GM12892 (cell line): ENCODE data around the gene TTLL5.

Source experiments
- DNase-seq: peaks from one replicate; pipeline ENCODE4 v3.0.0; 2011; ENCODE audit not compliant: insufficient read length
- FAIRE-seq: peaks from 2 replicates; lab custom pipeline; 2011; peaks lifted over from hg19 to GRCh38; lab: Jason Lieb, UNC
- POLR2A ChIP-seq: IDR thresholded peaks from 2 replicates; pipeline ENCODE4 v1.6.1; 2011; ENCODE audit warnings: low read depth, low read length, control low read depth
- POLR2AphosphoS5 ChIP-seq: IDR thresholded peaks from 2 replicates; pipeline ENCODE4 v1.6.1; 2011; ENCODE audit warnings: low read depth, low read length, control low read depth
- TAF1 ChIP-seq: IDR thresholded peaks from 2 replicates; pipeline ENCODE4 v1.6.1; 2011; ENCODE audit warnings: low read depth, mild to moderate bottlenecking, control low read depth, low read length, borderline replicate concordance

The TTLL5 gene

GRCh38 chr14:75848167-75848913 is 187.3 kb downstream of the TTLL5 start:
- no peak for DNase-seq
- FAIRE-seq, result no peak
- TF ChIP-seq TAF1 (no peak), POLR2A (no peak), POLR2AphosphoS5 (no peak)

DNA sequence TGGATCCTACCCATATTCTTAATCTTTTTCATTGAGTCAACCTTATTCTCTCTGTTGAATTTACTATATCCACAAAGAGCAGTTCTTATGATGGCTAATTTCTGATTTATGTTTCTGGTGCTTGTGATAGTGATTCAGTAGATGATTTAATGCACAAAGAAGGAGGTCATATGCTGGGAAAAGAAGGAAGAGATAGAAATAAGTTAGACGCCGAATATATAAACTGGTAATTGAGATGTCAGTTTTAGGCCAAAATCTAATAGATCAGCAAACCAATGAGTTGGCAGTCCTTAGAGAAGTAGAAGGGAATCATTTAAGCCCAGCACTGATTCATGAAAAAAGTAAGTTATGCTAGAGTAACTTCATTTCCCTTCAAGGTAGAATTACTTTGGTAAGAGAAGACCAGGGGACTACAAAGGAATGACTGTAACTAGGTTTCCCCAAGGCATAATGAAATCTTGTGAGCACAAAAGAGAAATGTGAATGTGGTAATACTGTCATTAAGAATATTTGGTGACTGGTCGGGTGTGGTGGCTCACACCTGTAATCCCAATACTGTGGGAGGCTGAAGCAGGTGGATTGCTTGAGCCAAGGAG is 188.4 kb downstream of the TTLL5 start:
- DNase-seq (no peak), FAIRE-seq (no peak)
- TF ChIP-seq TAF1 (no peak), POLR2A (no peak), POLR2AphosphoS5 (no peak)

GRCh38 chr14:75851574-75851866 is 190.5 kb downstream of the TTLL5 start:
- DNase-seq (no peak), FAIRE-seq (no peak)
- TF ChIP-seq TAF1 (no peak), POLR2AphosphoS5 (no peak), POLR2A (no peak)

DNA sequence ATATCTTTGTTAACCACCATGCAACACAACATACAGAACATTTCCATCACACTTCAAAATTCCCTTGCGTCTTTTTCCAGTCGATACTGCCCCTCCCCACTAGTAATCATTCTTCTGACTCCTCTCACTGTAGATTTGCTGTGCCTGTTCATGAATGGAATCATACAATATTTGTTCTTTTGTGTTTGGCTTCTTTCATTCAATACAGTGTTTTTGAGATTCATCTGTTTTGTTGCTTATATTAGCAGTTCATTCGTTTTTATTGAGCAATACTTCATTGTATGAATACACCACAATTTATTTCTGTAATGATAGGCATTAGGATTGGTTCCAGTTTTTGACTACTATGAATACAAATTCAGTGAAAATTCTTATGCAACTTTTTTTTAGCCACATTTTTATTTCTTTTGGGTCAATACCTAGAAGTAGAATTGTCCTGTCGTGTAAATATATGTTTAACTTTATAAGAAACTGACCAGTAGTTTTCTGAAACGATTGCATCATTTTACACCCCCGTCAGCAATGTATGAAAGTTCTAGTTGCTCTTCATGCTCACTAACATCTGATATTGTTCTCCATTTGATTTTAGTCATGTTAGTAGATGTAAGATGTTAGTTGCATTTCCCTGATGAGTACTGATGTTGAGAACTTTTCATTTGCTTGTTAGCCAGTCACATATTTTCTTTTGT is 193.2 kb downstream of the TTLL5 start:
- DNase-seq (no peak), FAIRE-seq (no peak)
- TF ChIP-seq POLR2A (no peak), TAF1 (no peak), POLR2AphosphoS5 (no peak)

DNA sequence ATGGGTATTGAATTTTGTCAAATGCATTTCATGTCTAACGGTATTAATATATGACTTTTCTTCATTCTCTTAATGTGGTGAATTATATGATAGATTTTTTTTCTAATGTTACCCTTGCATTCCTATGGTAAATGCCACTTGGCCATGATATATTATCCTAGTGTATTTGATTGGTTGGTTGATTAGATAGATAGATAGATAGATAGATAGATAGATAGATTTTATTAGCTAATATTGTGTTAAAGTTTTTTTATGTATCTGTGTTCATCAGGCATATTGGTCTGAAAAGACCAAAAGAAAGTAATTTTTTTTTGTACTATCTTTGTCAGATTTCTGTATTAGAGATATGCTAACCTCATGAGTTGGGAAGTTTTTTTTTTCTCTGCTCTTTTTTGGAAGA is 196.2 kb downstream of the TTLL5 start:
- TF ChIP-seq POLR2AphosphoS5 (no peak), TAF1 (no peak), POLR2A (no peak)
- DNase-seq (no peak), FAIRE-seq (no peak)

DNA sequence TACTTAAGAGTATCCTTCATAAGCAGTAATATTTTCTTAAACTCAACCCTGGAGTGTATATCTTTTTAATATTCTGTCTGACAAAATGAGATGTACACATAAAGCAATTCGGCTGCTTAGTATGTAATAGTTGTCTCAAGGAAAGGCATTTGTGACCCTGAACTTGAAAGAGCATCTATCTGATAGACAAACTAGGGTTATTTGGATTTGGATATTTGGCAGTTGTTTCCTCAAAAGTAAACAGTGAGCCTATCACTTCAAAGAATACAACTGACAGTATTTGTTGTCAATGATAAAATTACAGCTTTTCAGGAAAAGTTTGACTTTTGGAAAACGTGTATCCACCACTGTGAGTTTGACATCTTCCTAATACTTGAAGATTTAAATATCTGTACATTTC is 197.3 kb downstream of the TTLL5 start:
- DNase-seq (no peak), FAIRE-seq (no peak)
- TF ChIP-seq TAF1 (no peak), POLR2AphosphoS5 (no peak), POLR2A (no peak)

DNA sequence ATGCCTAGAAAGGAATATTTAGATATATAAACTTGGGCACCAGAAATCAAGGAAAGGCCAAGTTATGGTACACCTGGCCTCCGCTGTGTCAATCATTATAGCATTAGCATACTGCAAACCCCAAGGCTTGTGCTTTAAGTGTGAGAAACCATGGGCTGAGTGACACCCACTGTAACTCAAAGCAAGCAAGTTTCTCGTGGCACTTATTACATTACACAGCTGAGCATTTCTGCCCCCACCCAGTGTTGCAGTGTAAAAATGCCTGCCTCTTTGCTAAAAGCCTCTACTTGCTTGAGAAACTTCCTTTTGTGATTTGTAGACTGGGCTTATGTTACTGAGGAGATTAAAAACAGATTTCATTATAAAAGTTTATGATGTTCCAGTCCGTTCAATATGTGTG is 198.7 kb downstream of the TTLL5 start:
- DNase-seq, result no peak
- TF ChIP-seq POLR2AphosphoS5 (no peak), POLR2A (no peak), TAF1 (no peak)
- FAIRE-seq, result no peak

GRCh38 chr14:75860561-75861160 is 199.6 kb downstream of the TTLL5 start:
- DNase-seq, result no peak
- FAIRE-seq, result no peak
- no peak for TF ChIP-seq POLR2A
- no peak for TF ChIP-seq TAF1
- TF ChIP-seq POLR2AphosphoS5, result no peak

DNA sequence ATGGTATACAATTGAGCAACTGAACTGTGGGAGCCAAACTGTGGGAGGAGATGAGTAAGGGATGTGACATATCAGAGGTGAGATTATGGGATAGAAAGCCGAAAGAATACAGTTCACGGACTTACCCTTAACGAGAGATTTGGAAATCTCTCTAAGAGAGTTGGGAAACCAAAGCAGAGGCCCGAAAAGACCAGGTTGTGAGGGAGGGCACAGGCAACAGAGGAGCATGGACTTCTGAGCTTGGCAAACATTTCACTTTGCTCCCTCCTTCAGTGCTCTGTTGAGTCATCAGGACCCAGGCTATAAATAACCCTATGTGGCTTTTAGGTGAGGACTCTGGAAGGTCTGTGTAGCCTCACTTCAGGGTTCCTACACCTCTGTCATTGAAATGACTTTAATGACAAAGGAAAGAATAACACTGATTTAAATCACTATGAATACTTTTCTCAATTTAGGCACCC is 200.1 kb downstream of the TTLL5 start:
- FAIRE-seq (no peak), DNase-seq (no peak)
- TF ChIP-seq POLR2AphosphoS5 (no peak), TAF1 (no peak), POLR2A (no peak)

GRCh38 chr14:75863221-75863620 is 202.2 kb downstream of the TTLL5 start:
- FAIRE-seq (no peak), DNase-seq (no peak)
- no peak for TF ChIP-seq TAF1
- TF ChIP-seq POLR2AphosphoS5, result no peak
- no peak for TF ChIP-seq POLR2A

DNA sequence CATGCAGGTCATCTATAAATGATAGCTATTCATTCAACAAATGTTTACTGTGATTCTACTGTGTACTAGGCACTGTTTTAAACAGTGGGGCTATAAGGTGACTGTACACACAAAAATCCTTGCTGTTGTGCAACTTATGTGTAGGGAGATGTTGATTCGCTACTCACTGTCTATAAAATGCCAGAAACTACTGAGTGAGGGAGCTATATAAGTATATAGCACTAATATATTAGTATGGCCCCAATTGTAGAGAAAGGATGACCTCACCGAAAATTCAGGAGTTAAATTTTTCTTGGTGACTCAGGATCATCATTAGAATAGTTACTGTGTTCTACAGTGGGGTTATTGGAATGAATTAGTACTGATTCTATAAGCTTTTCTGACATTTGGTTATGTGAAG is 203.3 kb downstream of the TTLL5 start:
- FAIRE-seq, result no peak
- TF ChIP-seq POLR2A (no peak), POLR2AphosphoS5 (no peak), TAF1 (no peak)
- DNase-seq, result no peak

GRCh38 chr14:75865531-75865930 is 204.5 kb downstream of the TTLL5 start:
- TF ChIP-seq POLR2A (no peak), POLR2AphosphoS5 (no peak), TAF1 (no peak)
- FAIRE-seq (no peak), DNase-seq (no peak)
